ENCODE measurements around the gene ST3GAL3.
A peak's percentile ranks its signal among the peaks of the same experiment; 100 is the strongest.
"Not testable (repeated sequence)": the region's sequence is repeated elsewhere in the genome, so short reads cannot be mapped to it uniquely, and the experiment has no call there.

The ST3GAL3 gene

GRCh38 chr1:43817304-43817939 lies 110.1 kb downstream of the ST3GAL3 start:
- DNase-seq, result no peak

- no peak for DNase-seq
Measured at GRCh38 chr1:43818691-43819090, 111.4 kb downstream of the ST3GAL3 start.

GRCh38 chr1:43819357-43819756 lies 112.0 kb downstream of the ST3GAL3 start:
- no peak for DNase-seq

GRCh38 chr1:43821471-43821870 lies 114.1 kb downstream of the ST3GAL3 start:
- DNase-seq, result no peak

- no peak for DNase-seq
Measured at GRCh38 chr1:43822040-43822690, 114.8 kb downstream of the ST3GAL3 start.

- DNase-seq, result no peak
Measured at GRCh38 chr1:43824795-43825194, 117.5 kb downstream of the ST3GAL3 start.

- DNase-seq, result no peak
Measured at GRCh38 chr1:43828574-43828973, 121.2 kb downstream of the ST3GAL3 start.

- DNase-seq, result no peak
Measured at GRCh38 chr1:43830802-43831201, 123.5 kb downstream of the ST3GAL3 start.

GRCh38 chr1:43831851-43832250 lies 124.5 kb downstream of the ST3GAL3 start:
- DNase-seq, result no peak

GRCh38 chr1:43832255-43832654 lies 124.9 kb downstream of the ST3GAL3 start:
- no peak for DNase-seq

GRCh38 chr1:43832998-43833397 lies 125.7 kb downstream of the ST3GAL3 start:
- DNase-seq, result no peak

GRCh38 chr1:43833902-43834279 lies 126.6 kb downstream of the ST3GAL3 start:
- DNase-seq, result not testable (repeated sequence)

- DNase-seq, result no peak
Measured at GRCh38 chr1:43834280-43835081, 127.1 kb downstream of the ST3GAL3 start.

- DNase-seq, result peak in 5 of 56 donors; percentile 7 to 48 (median 13)
Measured at GRCh38 chr1:43835082-43836021, 128.0 kb downstream of the ST3GAL3 start.

- DNase-seq, result peak in 11 of 56 donors; percentile 14 to 56 (median 19)
Measured at GRCh38 chr1:43836267-43836951, 129.1 kb downstream of the ST3GAL3 start.

GRCh38 chr1:43839056-43839455 lies 131.7 kb downstream of the ST3GAL3 start:
- no peak for DNase-seq

GRCh38 chr1:43841321-43842174 lies 134.2 kb downstream of the ST3GAL3 start:
- DNase-seq, result no peak

GRCh38 chr1:43842175-43842498 lies 134.8 kb downstream of the ST3GAL3 start:
- no peak for DNase-seq

GRCh38 chr1:43843684-43844083 lies 136.3 kb downstream of the ST3GAL3 start:
- DNase-seq, result no peak

GRCh38 chr1:43844114-43844513 lies 136.8 kb downstream of the ST3GAL3 start:
- DNase-seq, result no peak

Data from nucleus accumbens (tissue), 56 donors.